Measurements from ENCODE around the gene TLE3. TPM values are rescaled to one million over a fixed set of nuclear protein-coding genes. Genes with fewer than 3 reads are reported as not detected.

TLE3 gene
- polyA plus RNA-seq, 1 donor: 47.1 TPM

GRCh38 chr15:70092464-70093027 is 5.2 kb downstream of the TLE3 start:
- peak overlapping the region; percentile 4 for H3K4me3 ChIP-seq (ENCODE audit: low read length)
- H3K27me3 ChIP-seq (ENCODE audit: control insufficient read depth, insufficient read depth, low read length): no peaks in the 10 kb centered on the region
- peaks cover 19% of the 10 kb centered on the region for H3K36me3 ChIP-seq (ENCODE audit: control insufficient read depth, insufficient read depth, low read length)
- H3K9me3 ChIP-seq (ENCODE audit: control insufficient read depth, low read depth, low read length): no peaks in the 10 kb centered on the region
- peaks cover 68% of the 10 kb centered on the region for H3K4me1 ChIP-seq (ENCODE audit: control insufficient read depth, insufficient read depth, low read length)
- DNase-seq: peak in 1 of 2 donors; percentile 41
- WGBS (ENCODE audit: insufficient coverage, low lambda C conversion rate): 60% methylated on average over 1 of the region's 6 CpGs
- H3K27ac ChIP-seq (ENCODE audit: low read length): peak overlapping the region; percentile 79

- Histone ChIP-seq H3K27me3 (ENCODE audit: control insufficient read depth, insufficient read depth, low read length) (no peaks in the 10 kb centered on the region), H3K4me1 (ENCODE audit: control insufficient read depth, insufficient read depth, low read length) (peaks cover 72% of the 10 kb centered on the region), H3K4me3 (ENCODE audit: low read length) (no peak overlapping the region), H3K36me3 (ENCODE audit: control insufficient read depth, insufficient read depth, low read length) (peaks cover 26% of the 10 kb centered on the region), H3K9me3 (ENCODE audit: control insufficient read depth, low read depth, low read length) (no peaks in the 10 kb centered on the region), H3K27ac (ENCODE audit: low read length) (peak overlapping the region; percentile 79)
- no CpG with 5 or more reads among the region's 12 CpGs for WGBS (ENCODE audit: insufficient coverage, low lambda C conversion rate)
- peak in 1 of 2 donors; percentile 70 for DNase-seq
These were observed 5.8 kb downstream of the TLE3 start for GRCh38 chr15:70091726-70092463.

GRCh38 chr15:70090436-70091296 is 7.1 kb downstream of the TLE3 start:
- peak; percentile 85 to 96 for DNase-seq
- WGBS (ENCODE audit: insufficient coverage, low lambda C conversion rate): 0% methylated on average over 1 of the region's 8 CpGs
- peaks cover 72% of the 10 kb centered on the region for H3K4me1 ChIP-seq (ENCODE audit: control insufficient read depth, insufficient read depth, low read length)
- H3K27ac ChIP-seq (ENCODE audit: low read length): peak overlapping the region; percentile 83
- no peaks in the 10 kb centered on the region for H3K9me3 ChIP-seq (ENCODE audit: control insufficient read depth, low read depth, low read length)
- peaks cover 33% of the 10 kb centered on the region for H3K36me3 ChIP-seq (ENCODE audit: control insufficient read depth, insufficient read depth, low read length)
- H3K4me3 ChIP-seq (ENCODE audit: low read length): no peak overlapping the region
- H3K27me3 ChIP-seq (ENCODE audit: control insufficient read depth, insufficient read depth, low read length): no peaks in the 10 kb centered on the region

- 0% methylated on average over 1 of the region's 6 CpGs for WGBS (ENCODE audit: insufficient coverage, low lambda C conversion rate)
- Histone ChIP-seq H3K4me1 (ENCODE audit: control insufficient read depth, insufficient read depth, low read length) (peaks cover 66% of the 10 kb centered on the region), H3K27me3 (ENCODE audit: control insufficient read depth, insufficient read depth, low read length) (no peaks in the 10 kb centered on the region), H3K9me3 (ENCODE audit: control insufficient read depth, low read depth, low read length) (no peaks in the 10 kb centered on the region), H3K36me3 (ENCODE audit: control insufficient read depth, insufficient read depth, low read length) (peaks cover 43% of the 10 kb centered on the region), H3K27ac (ENCODE audit: low read length) (peak overlapping the region; percentile 83), H3K4me3 (ENCODE audit: low read length) (no peak overlapping the region)
- DNase-seq: peak in 1 of 2 donors; percentile 23
These were observed 8.1 kb downstream of the TLE3 start for GRCh38 chr15:70089692-70089971.

- peak in 1 of 2 donors; percentile 52 for DNase-seq
- peaks cover 61% of the 10 kb centered on the region for H3K4me1 ChIP-seq (ENCODE audit: control insufficient read depth, insufficient read depth, low read length)
These were observed 8.6 kb downstream of the TLE3 start for GRCh38 chr15:70088887-70089691.

GRCh38 chr15:70088455-70088854 is 9.3 kb downstream of the TLE3 start:
- peaks cover 49% of the 10 kb centered on the region for H3K36me3 ChIP-seq (ENCODE audit: control insufficient read depth, insufficient read depth, low read length)
- no peak overlapping the region for H3K4me3 ChIP-seq (ENCODE audit: low read length)
- H3K27me3 ChIP-seq (ENCODE audit: control insufficient read depth, insufficient read depth, low read length): no peaks in the 10 kb centered on the region
- H3K27ac ChIP-seq (ENCODE audit: low read length): no peak overlapping the region
- peaks cover 55% of the 10 kb centered on the region for H3K4me1 ChIP-seq (ENCODE audit: control insufficient read depth, insufficient read depth, low read length)
- no peaks in the 10 kb centered on the region for H3K9me3 ChIP-seq (ENCODE audit: control insufficient read depth, low read depth, low read length)
- no CpG with 5 or more reads among the region's 3 CpGs for WGBS (ENCODE audit: insufficient coverage, low lambda C conversion rate)
- no peak for DNase-seq

More at GRCh38 chr15:70088887-70089691, 8.6 kb downstream of the TLE3 start:
- Histone ChIP-seq H3K9me3 (ENCODE audit: control insufficient read depth, low read depth, low read length) (no peaks in the 10 kb centered on the region), H3K27me3 (ENCODE audit: control insufficient read depth, insufficient read depth, low read length) (no peaks in the 10 kb centered on the region), H3K27ac (ENCODE audit: low read length) (peak overlapping the region; percentile 83), H3K4me3 (ENCODE audit: low read length) (no peak overlapping the region), H3K36me3 (ENCODE audit: control insufficient read depth, insufficient read depth, low read length) (peaks cover 48% of the 10 kb centered on the region)
- WGBS (ENCODE audit: insufficient coverage, low lambda C conversion rate): 60% methylated on average over 3 of the region's 23 CpGs

- Histone ChIP-seq H3K9me3 (ENCODE audit: control insufficient read depth, low read depth, low read length) (no peaks in the 10 kb centered on the region), H3K4me3 (ENCODE audit: low read length) (no peak overlapping the region), H3K36me3 (ENCODE audit: control insufficient read depth, insufficient read depth, low read length) (peaks cover 46% of the 10 kb centered on the region), H3K27me3 (ENCODE audit: control insufficient read depth, insufficient read depth, low read length) (no peaks in the 10 kb centered on the region), H3K4me1 (ENCODE audit: control insufficient read depth, insufficient read depth, low read length) (peaks cover 48% of the 10 kb centered on the region), H3K27ac (ENCODE audit: low read length) (no peak overlapping the region)
- no CpG with 5 or more reads among the region's 12 CpGs for WGBS (ENCODE audit: insufficient coverage, low lambda C conversion rate)
- DNase-seq: no peak
These were observed 9.9 kb downstream of the TLE3 start for GRCh38 chr15:70087708-70088352.

GRCh38 chr15:70086636-70087035 is 11.1 kb downstream of the TLE3 start:
- no peak for DNase-seq
- Histone ChIP-seq H3K4me3 (ENCODE audit: low read length) (no peak overlapping the region), H3K27ac (ENCODE audit: low read length) (no peak overlapping the region), H3K9me3 (ENCODE audit: control insufficient read depth, low read depth, low read length) (no peaks in the 10 kb centered on the region), H3K27me3 (ENCODE audit: control insufficient read depth, insufficient read depth, low read length) (no peaks in the 10 kb centered on the region), H3K4me1 (ENCODE audit: control insufficient read depth, insufficient read depth, low read length) (peaks cover 37% of the 10 kb centered on the region), H3K36me3 (ENCODE audit: control insufficient read depth, insufficient read depth, low read length) (peaks cover 58% of the 10 kb centered on the region)
- 79% methylated on average over 2 of the region's 5 CpGs for WGBS (ENCODE audit: insufficient coverage, low lambda C conversion rate)

GRCh38 chr15:70084461-70084860 is 13.3 kb downstream of the TLE3 start:
- H3K9me3 ChIP-seq (ENCODE audit: control insufficient read depth, low read depth, low read length): no peaks in the 10 kb centered on the region
- DNase-seq: no peak
- peaks cover 65% of the 10 kb centered on the region for H3K36me3 ChIP-seq (ENCODE audit: control insufficient read depth, insufficient read depth, low read length)
- peaks cover 35% of the 10 kb centered on the region for H3K4me1 ChIP-seq (ENCODE audit: control insufficient read depth, insufficient read depth, low read length)
- H3K4me3 ChIP-seq (ENCODE audit: low read length): no peak overlapping the region
- H3K27me3 ChIP-seq (ENCODE audit: control insufficient read depth, insufficient read depth, low read length): no peaks in the 10 kb centered on the region
- H3K27ac ChIP-seq (ENCODE audit: low read length): no peak overlapping the region
- no CpG with 5 or more reads among the region's 6 CpGs for WGBS (ENCODE audit: insufficient coverage, low lambda C conversion rate)
